ENCODE data around the gene SPATA13. TPM values are rescaled to one million over a fixed set of nuclear protein-coding genes. Genes with fewer than 3 reads are reported as not detected.

The SPATA13 gene
- total RNA-seq, 4 donors from 2014 or later = 8.1 to 17.0 (median 10.7) TPM

GRCh38 chr13:24150572-24150971 lies 9.9 kb upstream of the SPATA13 start:
- TF ChIP-seq CTCF (IDR thresholded peaks at IDR 0.05; ENCODE audit: low read depth) = no peak

GRCh38 chr13:24151864-24152263 lies 8.7 kb upstream of the SPATA13 start:
- TF ChIP-seq CTCF (IDR thresholded peaks at IDR 0.05; ENCODE audit: low read depth) = no peak

- TF ChIP-seq CTCF (IDR thresholded peaks at IDR 0.05; ENCODE audit: low read depth) = no peak
Observed at GRCh38 chr13:24152292-24153214, 8.0 kb upstream of the SPATA13 start.

- TF ChIP-seq CTCF (IDR thresholded peaks at IDR 0.05; ENCODE audit: low read depth) = no peak
Observed at GRCh38 chr13:24153347-24153746, 7.2 kb upstream of the SPATA13 start.

GRCh38 chr13:24153979-24154701 lies 6.4 kb upstream of the SPATA13 start:
- no peak for TF ChIP-seq CTCF (IDR thresholded peaks at IDR 0.05; ENCODE audit: low read depth)

GRCh38 chr13:24159357-24159756 lies 1.2 kb upstream of the SPATA13 start:
- TF ChIP-seq CTCF (IDR thresholded peaks at IDR 0.05; ENCODE audit: low read depth) = no peak
